K562 (cell line): ENCODE data around the gene BAIAP2. TPM values are rescaled to one million over a fixed set of nuclear protein-coding genes. Genes with fewer than 3 reads are reported as not detected.

ENCODE experiments used
- ATAC-seq: fragments of 200-7000 bp; cut with Tn5 transposase; 3 replicates; pipeline ENCODE4 v1.9.1; 2020; ENCODE audit warnings: moderate library complexity
- BruUV-seq: library from RNA; stranded (reverse); fragments of 400-500 nt; replicated peaks from 2 replicates; lab custom pipeline; 2021; lab: Mats Ljungman, UMichigan
- CTCF ChIA-PET: fragments of 300-600 bp; formaldehyde crosslinking; extraction: SDS; loops from one replicate; lab custom pipeline; 2021; ENCODE audit warnings: low intra/inter-chr PET ratio; lab: Yijun Ruan, JAX
- POLR2A ChIA-PET: fragments of 300-600, 350-650 bp; sonication (Branson Sonifier 250); formaldehyde crosslinking; extraction: SDS; loops from one replicate; lab custom pipeline; 2021; ENCODE audit warnings: antibody characterized with exemption, inconsistent platforms; lab: Yijun Ruan, JAX
- DNase-seq, 4 experiments: peaks; one replicate each; pipeline versions ENCODE4 v3.0.0 to v3.0.0-alpha.2; 2011 to 2018; ENCODE audit warnings: low spot score in 3 of 4, mixed read lengths in 3 of 4; ENCODE audit errors: extremely low read depth in 1 of 4
- FAIRE-seq: peaks from 2 replicates; lab custom pipeline; 2011; peaks lifted over from hg19 to GRCh38; lab: Jason Lieb, UNC
- H2AFZ ChIP-seq: 2 replicates; pipeline ENCODE4 v1.6.0; 2011; ENCODE audit warnings: low read depth, low read length, control low read depth, inconsistent platforms
- H3K27ac ChIP-seq: fragments of 200-600 bp; 3 replicates; pipeline ENCODE4 v1.8.0; 2011; ENCODE audit warnings: low read depth, mild to moderate bottlenecking, control low read depth, inconsistent platforms, low read length, moderate library complexity, mixed read lengths; ENCODE audit errors: extremely low read depth
- H3K27me3 ChIP-seq, 2 experiments: fragments of 300-600 bp in 1 of 2; 2 replicates in 1 of 2; 3 replicates in 1 of 2; pipeline versions ENCODE4 v1.6.0 to v1.8.0; 2011; ENCODE audit warnings: inconsistent platforms in 2 of 2, low read length in 2 of 2, mild to moderate bottlenecking in 1 of 2, mixed read lengths in 1 of 2, moderate library complexity in 1 of 2; ENCODE audit not compliant: control insufficient read depth in 2 of 2, insufficient read depth in 2 of 2
- H3K36me3 ChIP-seq: fragments of 300-600 bp; 3 replicates; pipeline ENCODE4 v1.8.0; 2011; ENCODE audit warnings: mild to moderate bottlenecking, low read length, inconsistent platforms; ENCODE audit not compliant: control insufficient read depth, insufficient read depth
- H3K4me1 ChIP-seq, 2 experiments: fragments of 200-600 bp in 1 of 2; replicated peaks in 1 of 2; 2 replicates in 1 of 2; 3 replicates in 1 of 2; pipeline versions ENCODE4 v1.5.1 to v1.8.0; 2011; ENCODE audit warnings: inconsistent platforms in 2 of 2, low read length in 2 of 2, mild to moderate bottlenecking in 1 of 2, mixed read lengths in 1 of 2, moderate library complexity in 1 of 2; ENCODE audit not compliant: control insufficient read depth in 2 of 2, insufficient read depth in 2 of 2
- H3K4me2 ChIP-seq: 2 replicates; pipeline ENCODE4 v1.6.1; 2011; ENCODE audit warnings: low read length, control low read depth, inconsistent platforms, mixed read lengths; ENCODE audit not compliant: insufficient read depth
- H3K4me3 ChIP-seq: fragments of 200-600 bp; sonication (generic), shearing (Covaris generic); 2 replicates; pipeline ENCODE4 v1.5.1; 2016; ENCODE audit warnings: control low read depth, inconsistent platforms
- H3K79me2 ChIP-seq: fragments of 200-600 bp; 3 replicates; pipeline ENCODE4 v1.8.0; 2011; ENCODE audit warnings: low read length, inconsistent platforms; ENCODE audit not compliant: control insufficient read depth, insufficient read depth
- H3K9ac ChIP-seq, 2 experiments: 2 replicates each; pipeline versions ENCODE4 v1.6.0 to v1.6.1; 2011; ENCODE audit warnings: low read depth in 2 of 2, low read length in 2 of 2, control low read depth in 1 of 2, inconsistent platforms in 1 of 2, mild to moderate bottlenecking in 1 of 2, mixed read lengths in 1 of 2; ENCODE audit not compliant: insufficient read depth in 1 of 2
- H3K9me1 ChIP-seq: one replicate; pipeline ENCODE4 v1.6.0; 2011; ENCODE audit warnings: inconsistent platforms, mild to moderate bottlenecking, low read length, moderate library complexity; ENCODE audit not compliant: control insufficient read depth, insufficient read depth
- H3K9me3 ChIP-seq: replicated peaks from 2 replicates; pipeline ENCODE4 v1.5.1; 2011; ENCODE audit warnings: low read depth, low read length, inconsistent platforms; ENCODE audit not compliant: control insufficient read depth, insufficient read depth
- H4K20me1 ChIP-seq: replicated peaks from 2 replicates; pipeline ENCODE4 v1.6.1; 2011; ENCODE audit warnings: low read length, inconsistent platforms, mixed read lengths; ENCODE audit not compliant: control insufficient read depth, insufficient read depth
- MLLT1 ChIP-seq, 2 experiments: fragments of 450-650 bp; IDR thresholded peaks; 2 replicates each; pipeline ENCODE4 v1.6.1; 2016
- PHF8 ChIP-seq: fragments of 200-600 bp; sonication (generic); IDR thresholded peaks from 2 replicates; pipeline ENCODE4 v1.6.1; 2012; ENCODE audit warnings: mixed run types, mild to moderate bottlenecking, inconsistent platforms, low read length, moderate library complexity, borderline replicate concordance
- POLR2AphosphoS5 ChIP-seq: IDR thresholded peaks from 2 replicates; pipeline ENCODE4 v1.6.1; 2011; ENCODE audit warnings: mild to moderate bottlenecking, low read depth, low read length, moderate library complexity; ENCODE audit not compliant: control insufficient read depth, insufficient read depth
- USF2 ChIP-seq: sonication (generic); formaldehyde crosslinking; IDR thresholded peaks from 2 replicates; pipeline ENCODE4 v1.5.0; 2020; ENCODE audit warnings: missing genetic modification reagents
- ZNF444 ChIP-seq: fragments of 250-450 bp; sonication (Bioruptor Pico); IDR thresholded peaks from 2 replicates; pipeline ENCODE4 v1.4.0; 2020; ENCODE audit warnings: mild to moderate bottlenecking, moderate library complexity
- WGBS: fragments of 100-300 bp; shearing (Covaris generic); methylation state at CpG from one replicate; pipeline ENCODE4 v1.1.6; 2016; ENCODE audit warnings: low coverage, mixed read lengths; ENCODE audit not compliant: insufficient coverage; ENCODE audit errors: missing lambda C conversion rate; 5-methylcytosine and 5-hydroxymethylcytosine counted together
- in situ Hi-C: fragments of 300-500 bp; cut with MboI; formaldehyde crosslinking; loops from 4 replicates; pipeline ENCODE4 v1.15.0; 2018; ENCODE audit warnings: inconsistent platforms, mixed read lengths
- intact Hi-C: fragments of 100-400 bp; cut with micrococcal nuclease; formaldehyde crosslinking; loops from 2 replicates; pipeline ENCODE4 v1.14.2; 2022
- polyA plus RNA-seq, 8 experiments: library from polyadenylated mRNA; depleted of rRNA in 4 of 8; stranded (reverse) in 5 of 8; unstranded in 3 of 8; fragments of >200 nt; fragmentation: Nextera tagmentation in 2 of 8; fragmentation: Illumina TruSeq in 1 of 8; extraction: Ambion mirVana in 2 of 8; extraction: Trizol in 1 of 8; gene quantifications; 2 replicates each; pipeline versions ENCODE4 v1.2.1 to v1.2.3, GENCODE V29; 2011 to 2014; ENCODE audit warnings: inconsistent platforms in 1 of 8, missing spikeins in 1 of 8
- total RNA-seq, 7 experiments: library from RNA; depleted of rRNA in 6 of 7; stranded (reverse); fragments of >200 nt in 6 of 7; fragmentation: Illumina TruSeq in 2 of 7; extraction: Trizol in 2 of 7; gene quantifications; 2 replicates each; pipeline versions ENCODE4 v1.2.1 to v1.2.3, GENCODE V29; 2011 to 2021; ENCODE audit warnings: low replicate concordance in 1 of 7

Gene BAIAP2
- total and polyA plus RNA-seq, 9 of the 15 experiments (the other 6 are each of a cell fraction or from before 2014, with no cell fraction given), result 2.3 to 51.6 (median 18.4) TPM

GRCh38 chr17:81020443-81020766 lies 14.5 kb upstream of the BAIAP2 start:
- POLR2A ChIA-PET, result interaction anchor here (0.6 to 2.4 kb wide), 7 partner anchors 9 to 566 kb away, joined by 3 to 13 read pairs (median 3); partner anchors contain the start of genes NDUFAF8 and TEPSIN

More at GRCh38 chr17:81020443-81020766, 14.5 kb upstream of the BAIAP2 start:
- Histone ChIP-seq H4K20me1 (no peaks in the 10 kb centered on the region), H3K4me2 (no peak overlapping the region), H3K27ac (0 out of 3 replicates have a peak overlapping the region, but pooled peaks have one; percentile 8), H3K9me1 (no peaks in the 10 kb centered on the region), H3K36me3 (no peaks in the 10 kb centered on the region; the same call in 2 of the 3 replicates), H3K9me3 (peaks cover 8% of the 10 kb centered on the region), H2AFZ (no peak overlapping the region), H3K9ac (peak overlapping the region in 1 of 2 experiments; percentile 86; a peak in 3 of 4 replicates), H3K4me3 (no peak overlapping the region), H3K79me2 (peaks cover 21% of the 10 kb centered on the region; the same call in 2 of the 3 replicates), H3K4me1 (peaks cover 47 to 51% of the 10 kb centered on the region in 2 experiments), H3K27me3 (no peaks in the 10 kb centered on the region)
- in situ Hi-C loops, result no loop called here
- BruUV-seq, result no TSS peak
- intact Hi-C loops, result no loop called here
- 76% methylated on average over 10 of the region's 11 CpGs for WGBS
- TF ChIP-seq POLR2AphosphoS5 (no peak), ZNF444 (CRISPR knock-in tag) (no peak), USF2 (CRISPR knock-in tag) (peak; percentile 3; the same call in 1 of the 2 replicates), PHF8 (no peak), MLLT1 (IDR thresholded peaks at IDR 0.05) (0 out of 4 replicates have a peak, but pooled peaks of 1 of the 2 experiments have one; percentile 32)
- FAIRE-seq (no peak), DNase-seq (no peak), ATAC-seq (no peak)
- CTCF ChIA-PET, result interaction anchor here (0.5 kb wide), 1 partner anchor 14 kb away, joined by 5 read pairs; no protein-coding TSS in a partner anchor
